GM10266 (cell line): ENCODE data around the gene GNAI3.

Experiments used
- DNase-seq: peaks from one replicate; pipeline ENCODE4 v3.0.0; 2012; ENCODE audit errors: extremely low spot score
- TF ChIP-seq, protein P1 (sequence below): IDR thresholded peaks from 2 replicates; pipeline ENCODE4 v1.5.1; 2012; ENCODE audit warnings: mild to moderate bottlenecking, low read depth; ENCODE audit not compliant: control insufficient read depth, insufficient read depth; ENCODE audit errors: missing control alignments

The GNAI3 gene

DNA sequence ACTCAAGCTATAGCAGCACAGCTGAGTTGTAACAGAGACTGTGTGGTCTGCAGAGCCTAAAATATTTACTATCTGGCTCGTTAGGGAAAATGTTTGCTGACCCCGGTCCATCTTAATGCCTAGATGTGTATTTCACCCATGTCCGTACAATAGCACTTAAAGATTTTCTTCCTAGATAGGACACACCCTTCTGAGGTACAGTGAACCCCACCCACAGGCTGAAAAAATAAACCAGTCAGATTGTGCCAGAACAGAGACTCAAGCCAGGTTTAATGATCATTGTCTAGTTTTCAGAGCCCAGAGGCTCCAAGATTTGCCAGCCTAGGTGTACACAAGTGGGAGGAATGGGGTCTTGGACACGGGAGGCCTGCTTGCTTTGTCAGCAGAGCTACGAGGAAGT is 44.5 kb upstream of the GNAI3 start:
- TF ChIP-seq, protein P1, sequence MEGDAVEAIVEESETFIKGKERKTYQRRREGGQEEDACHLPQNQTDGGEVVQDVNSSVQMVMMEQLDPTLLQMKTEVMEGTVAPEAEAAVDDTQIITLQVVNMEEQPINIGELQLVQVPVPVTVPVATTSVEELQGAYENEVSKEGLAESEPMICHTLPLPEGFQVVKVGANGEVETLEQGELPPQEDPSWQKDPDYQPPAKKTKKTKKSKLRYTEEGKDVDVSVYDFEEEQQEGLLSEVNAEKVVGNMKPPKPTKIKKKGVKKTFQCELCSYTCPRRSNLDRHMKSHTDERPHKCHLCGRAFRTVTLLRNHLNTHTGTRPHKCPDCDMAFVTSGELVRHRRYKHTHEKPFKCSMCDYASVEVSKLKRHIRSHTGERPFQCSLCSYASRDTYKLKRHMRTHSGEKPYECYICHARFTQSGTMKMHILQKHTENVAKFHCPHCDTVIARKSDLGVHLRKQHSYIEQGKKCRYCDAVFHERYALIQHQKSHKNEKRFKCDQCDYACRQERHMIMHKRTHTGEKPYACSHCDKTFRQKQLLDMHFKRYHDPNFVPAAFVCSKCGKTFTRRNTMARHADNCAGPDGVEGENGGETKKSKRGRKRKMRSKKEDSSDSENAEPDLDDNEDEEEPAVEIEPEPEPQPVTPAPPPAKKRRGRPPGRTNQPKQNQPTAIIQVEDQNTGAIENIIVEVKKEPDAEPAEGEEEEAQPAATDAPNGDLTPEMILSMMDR: no peak
- no peak for DNase-seq

DNA sequence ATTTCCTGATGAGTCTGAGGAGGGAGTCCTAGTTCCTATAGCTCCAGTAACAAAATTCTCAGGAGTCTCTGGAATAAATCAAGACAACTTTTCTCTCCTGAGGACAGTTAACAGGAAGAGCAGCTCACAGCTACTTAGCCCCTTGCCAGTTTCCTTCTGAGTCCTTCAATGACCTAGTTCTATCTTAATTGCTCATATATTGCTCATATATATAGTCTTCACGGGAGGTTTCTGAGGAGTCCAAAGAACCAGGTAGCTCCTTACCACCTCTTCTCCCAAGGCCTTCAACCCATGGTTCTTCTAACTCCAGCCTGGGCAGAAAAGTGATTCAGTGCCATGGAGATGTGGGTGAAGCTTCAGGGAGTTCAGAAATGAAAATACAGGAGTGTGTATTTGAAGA is 43.4 kb upstream of the GNAI3 start:
- TF ChIP-seq, protein P1: no peak

DNA sequence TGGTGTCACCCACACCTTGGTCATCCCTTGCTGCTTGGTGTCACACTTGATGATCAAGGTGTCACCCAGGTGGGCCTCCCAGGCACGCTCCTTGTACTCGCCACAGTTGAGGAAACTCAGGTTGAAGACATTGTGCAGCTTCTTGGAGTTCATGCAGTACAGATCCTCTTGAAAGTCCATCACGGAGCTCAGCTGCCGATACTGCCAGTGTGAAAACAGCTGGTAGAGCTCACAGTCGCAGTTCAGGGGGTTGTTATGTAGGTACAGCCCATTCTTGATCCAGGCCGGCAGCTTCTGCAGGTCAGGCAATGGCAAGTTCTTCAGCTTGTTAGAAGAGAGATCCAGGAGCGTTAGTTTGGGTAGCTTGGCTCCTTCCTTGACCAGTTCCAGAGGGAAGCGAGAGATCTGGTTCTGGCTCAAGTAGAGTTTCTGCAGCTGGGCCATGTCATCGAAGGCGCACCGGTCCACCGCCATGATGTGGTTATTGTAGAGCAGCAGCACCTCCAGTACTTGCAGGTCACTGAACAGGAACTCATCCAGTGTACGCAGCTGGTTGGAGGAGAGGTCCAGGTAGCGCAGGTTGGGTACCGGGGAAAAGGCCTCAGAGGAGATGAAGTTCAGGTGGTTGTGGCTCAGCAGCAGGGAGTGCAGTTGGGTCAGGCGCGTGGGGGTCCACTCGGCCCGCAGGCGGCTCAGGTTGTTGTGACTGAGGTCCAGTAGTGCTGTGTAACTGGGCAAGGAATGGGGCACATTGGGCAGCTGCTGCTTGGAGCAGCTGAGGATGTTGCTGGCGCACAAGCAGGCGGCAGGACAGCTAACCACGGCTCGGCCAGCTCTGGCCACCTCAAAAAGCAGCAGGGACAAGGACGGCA is 40.2 kb upstream of the GNAI3 start:
- TF ChIP-seq, protein P1: no peak

More for the DNA sequence above, 43.4 kb upstream of the GNAI3 start:
- no peak for DNase-seq

DNA sequence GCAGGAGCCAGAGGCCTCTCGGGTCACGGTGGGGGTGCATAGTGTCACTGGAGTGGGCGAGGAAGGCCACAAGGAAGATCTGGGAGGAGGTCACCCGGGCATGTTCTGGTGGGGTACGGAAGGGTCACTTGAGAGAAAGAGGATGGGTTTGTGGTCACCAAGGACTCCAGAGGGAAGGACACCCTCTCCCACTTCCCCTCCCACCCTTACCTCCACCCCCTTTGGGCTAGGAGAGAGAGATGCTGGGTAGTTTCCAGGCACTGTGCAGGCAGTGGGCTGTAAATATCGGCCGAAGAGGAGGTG is 39.6 kb upstream of the GNAI3 start:
- DNase-seq: no peak
- TF ChIP-seq, protein P1: no peak

More for the DNA sequence above, 40.2 kb upstream of the GNAI3 start:
- no peak for DNase-seq

DNA sequence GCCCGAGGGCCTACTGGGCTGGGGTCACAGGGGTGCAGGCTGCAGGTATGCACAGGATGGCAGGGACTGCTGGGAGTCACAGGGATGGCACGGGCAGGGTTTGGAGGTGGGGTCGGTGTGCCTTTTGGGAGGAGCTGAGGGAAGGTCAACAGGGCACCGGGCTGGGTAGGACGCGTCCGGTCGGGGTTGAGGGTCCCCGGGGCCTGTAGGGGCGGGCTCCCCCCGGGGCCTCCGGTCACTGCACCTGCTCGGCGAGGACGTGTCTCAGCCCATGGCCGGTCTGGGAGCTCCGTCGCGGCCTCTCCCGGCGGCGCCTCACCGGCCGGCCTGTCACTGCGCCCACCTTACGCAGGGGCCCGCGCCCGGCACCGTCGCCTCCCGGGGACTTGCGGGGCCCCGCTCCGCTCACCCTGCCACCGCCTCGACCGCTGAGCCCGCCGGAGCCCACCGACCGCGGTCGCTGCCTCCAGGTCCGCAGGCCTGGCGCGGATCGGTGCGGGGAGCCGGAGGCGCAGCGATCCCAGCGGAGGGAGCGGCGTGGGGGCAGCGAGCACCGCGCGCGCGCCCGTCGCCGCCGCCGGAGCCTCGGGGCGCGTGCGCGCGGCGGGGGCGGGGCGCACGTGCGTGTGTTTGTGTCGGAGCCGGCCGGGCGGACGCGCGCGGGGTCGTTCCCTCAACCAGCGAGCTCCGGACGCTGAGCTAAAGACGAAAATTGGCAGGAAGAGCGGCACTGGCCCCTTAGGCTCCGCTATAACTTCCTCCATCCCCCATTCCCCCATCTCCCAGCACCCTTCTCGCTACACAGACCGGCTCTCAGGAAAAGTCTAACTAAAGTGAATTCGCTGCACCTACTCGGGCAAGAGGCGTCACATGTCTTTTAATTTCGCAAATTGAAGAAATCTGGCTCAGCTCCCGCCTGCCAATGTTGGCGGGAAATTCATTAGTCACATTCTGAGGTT is 39.0 kb upstream of the GNAI3 start, which contains the start of gene AMIGO1:
AMIGO1 (minus strand) TSS at position 552 of the 959 bp plus-strand sequence. CDS start 815 bp downstream, outside the sequence.
- DNase-seq: peak; percentile 83

DNA sequence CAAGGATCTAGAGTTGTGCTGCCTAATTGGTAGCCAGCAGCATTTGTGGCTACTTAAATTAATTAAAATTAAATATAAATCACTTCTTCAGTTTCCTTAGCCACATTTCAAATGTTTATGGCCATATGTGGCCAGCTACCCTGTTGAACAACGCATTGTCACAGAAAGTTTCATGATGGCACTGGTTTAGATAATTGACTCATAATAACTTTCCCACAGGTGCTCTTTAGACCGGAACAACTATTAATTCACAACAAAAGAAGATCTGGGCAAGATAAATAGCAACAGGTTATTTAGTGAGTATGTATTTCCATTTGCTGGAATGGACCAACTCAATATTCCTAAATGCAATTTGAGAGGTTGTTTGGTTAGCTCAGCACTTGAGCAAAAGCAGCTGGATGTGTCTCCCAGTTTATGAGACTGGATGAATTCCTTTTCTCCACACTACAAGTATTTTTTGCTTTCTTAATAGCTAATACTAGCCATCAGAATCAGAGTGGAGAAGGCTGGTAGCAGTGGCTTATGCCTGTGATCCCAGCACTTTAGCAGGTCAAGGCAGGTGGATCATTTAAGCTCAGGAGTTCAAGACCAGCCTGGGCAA is 35.2 kb upstream of the GNAI3 start:
- TF ChIP-seq, protein P1: no peak
- no peak for DNase-seq

More for the DNA sequence above, 39.0 kb upstream of the GNAI3 start, which contains the start of gene AMIGO1:
- TF ChIP-seq, protein P1: no peak
